CD14-positive monocyte (primary cell): Measurements from ENCODE around the gene NELFA. TPM values are rescaled to one million over a fixed set of nuclear protein-coding genes. Genes with fewer than 3 reads are reported as not detected.

Source experiments
- DNase-seq, 3 donors: peaks; one replicate each; pipeline ENCODE4 v3.0.0-alpha.2; 2011 to 2022
- H2AFZ ChIP-seq: 2 replicates; pipeline ENCODE4 v1.6.0; 2012; ENCODE audit warnings: mild to moderate bottlenecking, low read depth, low read length, inconsistent platforms; ENCODE audit not compliant: insufficient read depth, poor library complexity, severe bottlenecking
- H3K27ac ChIP-seq, 2 donors: 1 replicate in 1 of 2; 2 replicates in 1 of 2; pipeline ENCODE4 v1.5.1; 2012 to 2013; ENCODE audit warnings: low read length in 2 of 2, control low read depth in 1 of 2, inconsistent platforms in 1 of 2, low read depth in 1 of 2, mild to moderate bottlenecking in 1 of 2
- H3K27me3 ChIP-seq, 2 donors: one replicate each; pipeline versions ENCODE4 v1.6.0 to v1.6.1; 2011 to 2013; ENCODE audit warnings: low read length in 2 of 2; ENCODE audit not compliant: control insufficient read depth in 2 of 2, insufficient read depth in 2 of 2
- H3K36me3 ChIP-seq, 2 donors: replicated peaks in 1 of 2; 1 replicate in 1 of 2; 2 replicates in 1 of 2; pipeline versions ENCODE4 v1.5.1 to v1.6.1; 2012 to 2013; ENCODE audit warnings: low read length in 2 of 2, control low read depth in 1 of 2, inconsistent platforms in 1 of 2, mild to moderate bottlenecking in 1 of 2; ENCODE audit not compliant: insufficient read depth in 2 of 2, control insufficient read depth in 1 of 2
- H3K4me1 ChIP-seq, 2 donors: 1 replicate in 1 of 2; 2 replicates in 1 of 2; pipeline versions ENCODE4 v1.5.1 to v1.6.1; 2012 to 2013; ENCODE audit warnings: low read length in 2 of 2, control low read depth in 1 of 2, inconsistent platforms in 1 of 2, mild to moderate bottlenecking in 1 of 2, moderate library complexity in 1 of 2; ENCODE audit not compliant: insufficient read depth in 2 of 2, control insufficient read depth in 1 of 2
- H3K4me2 ChIP-seq: replicated peaks from 2 replicates; pipeline ENCODE3; 2012; ENCODE audit warnings: low read length, moderate library complexity, mild to moderate bottlenecking; ENCODE audit not compliant: poor library complexity, severe bottlenecking; ENCODE audit errors: extremely low read depth
- H3K4me3 ChIP-seq, 3 experiments: fragments of 200-600 bp in 1 of 3; sonication (generic) in 1 of 3; replicated peaks in 1 of 3; 1 replicate in 2 of 3; 2 replicates in 1 of 3; pipeline ENCODE4 v1.5.1; 2011 to 2013; ENCODE audit warnings: low read length in 3 of 3, mild to moderate bottlenecking in 3 of 3, control low read depth in 2 of 3, low read depth in 2 of 3, inconsistent platforms in 1 of 3, moderate library complexity in 1 of 3
- H3K79me2 ChIP-seq: 2 replicates; pipeline ENCODE4 v1.6.0; 2012; ENCODE audit warnings: mild to moderate bottlenecking, control low read depth, inconsistent platforms, low read length, moderate library complexity; ENCODE audit not compliant: insufficient read depth
- H3K9ac ChIP-seq: 2 replicates; pipeline ENCODE4 v1.6.0; 2017; ENCODE audit warnings: low read length, mild to moderate bottlenecking; ENCODE audit not compliant: insufficient read depth, poor library complexity, severe bottlenecking
- H3K9me3 ChIP-seq, 2 donors: replicated peaks in 1 of 2; 1 replicate in 1 of 2; 2 replicates in 1 of 2; pipeline versions ENCODE4 v1.5.1 to v1.6.1; 2012 to 2013; ENCODE audit warnings: low read length in 2 of 2, control low read depth in 1 of 2; ENCODE audit not compliant: control insufficient read depth in 1 of 2, insufficient read depth in 1 of 2
- H4K20me1 ChIP-seq: 2 replicates; pipeline ENCODE4 v1.6.0; 2012; ENCODE audit warnings: mild to moderate bottlenecking, low read length, control low read depth, moderate library complexity; ENCODE audit not compliant: insufficient read depth
- H3K27ac Mint-ChIP-seq, 7 donors: one replicate each; pipeline ENCODE4 v1.8.0; 2020; ENCODE audit warnings: mild to moderate bottlenecking in 7 of 7, mixed read lengths in 7 of 7, moderate library complexity in 6 of 7, inconsistent platforms in 2 of 7
- H3K27me3 Mint-ChIP-seq, 3 donors: one replicate each; pipeline ENCODE4 v1.8.0; 2021 to 2022; ENCODE audit warnings: low read depth in 3 of 3, mild to moderate bottlenecking in 3 of 3, mixed read lengths in 3 of 3, moderate library complexity in 3 of 3, inconsistent platforms in 1 of 3
- H3K36me3 Mint-ChIP-seq, 2 donors: one replicate each; pipeline ENCODE4 v1.8.0; 2020; ENCODE audit warnings: mixed read lengths in 2 of 2, inconsistent platforms in 1 of 2, mild to moderate bottlenecking in 1 of 2
- H3K4me1 Mint-ChIP-seq: one replicate; pipeline ENCODE4 v1.8.0; 2020; ENCODE audit warnings: mild to moderate bottlenecking, mixed read lengths
- H3K4me3 Mint-ChIP-seq, 2 donors: one replicate each; pipeline ENCODE4 v1.8.0; 2020; ENCODE audit warnings: mild to moderate bottlenecking in 2 of 2, mixed read lengths in 2 of 2, moderate library complexity in 1 of 2
- H3K9me3 Mint-ChIP-seq, 7 donors: one replicate each; pipeline ENCODE4 v1.8.0; 2020 to 2022; ENCODE audit warnings: mixed read lengths in 7 of 7, mild to moderate bottlenecking in 6 of 7, moderate library complexity in 6 of 7, inconsistent platforms in 2 of 7
- WGBS: methylation state at CpG from one replicate; pipeline ENCODE4 v1.1.5; 2013; ENCODE audit warnings: missing lambda C conversion rate; ENCODE audit not compliant: insufficient coverage; 5-methylcytosine and 5-hydroxymethylcytosine counted together
- intact Hi-C, 2 donors: fragments of 100-400 bp; cut with micrococcal nuclease; formaldehyde crosslinking; loops; one replicate each; pipeline versions ENCODE4 v1.15.0 to v1.15.1; 2023
- polyA plus RNA-seq, 3 donors: library from polyadenylated mRNA; depleted of rRNA in 1 of 3; unstranded in 2 of 3; stranded (reverse) in 1 of 3; fragments of 300-500 nt in 2 of 3; fragments of >200 nt in 1 of 3; fragmentation: Illumina TruSeq in 2 of 3; gene quantifications; 1 replicate in 2 of 3; 2 replicates in 1 of 3; pipeline ENCODE4 v1.2.3, GENCODE V29; 2012 to 2021
- TF ChIP-seq, protein P1 (sequence below): fragments of 200-600 bp; IDR thresholded peaks from one replicate; pipeline ENCODE4 v1.8.0; 2022; ENCODE audit warnings: antibody characterized with exemption, mild to moderate bottlenecking

Gene NELFA
- polyA plus RNA-seq, 3 donors = 10.0 to 22.1 (median 10.5) TPM

DNA sequence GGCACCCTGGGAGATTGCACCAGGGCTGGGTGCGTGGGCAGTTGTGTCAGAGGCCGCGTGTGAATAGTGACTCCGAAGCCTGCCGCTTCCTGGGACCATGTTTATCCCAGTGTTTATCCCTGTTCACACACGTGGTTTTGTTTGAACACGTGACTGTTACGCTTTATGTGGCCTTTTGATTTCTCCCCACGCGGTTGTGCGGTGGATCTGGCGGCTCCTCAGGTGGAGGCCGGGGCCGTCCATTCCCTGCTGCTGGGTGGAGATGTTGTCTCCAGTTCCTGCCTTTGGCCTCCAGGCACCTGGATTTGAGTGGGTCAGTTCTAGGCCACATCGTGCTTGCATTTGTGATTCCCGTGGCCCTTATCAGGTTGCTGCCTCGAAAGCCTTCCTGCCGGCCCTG is 35.1 kb downstream of the NELFA start:
- H3K27me3 Mint-ChIP-seq = peaks cover 0 to 4% (median 2%) of the 10 kb centered on the region in 3 donors
- 100% methylated on average over 18 of the region's 18 CpGs for WGBS

DNA sequence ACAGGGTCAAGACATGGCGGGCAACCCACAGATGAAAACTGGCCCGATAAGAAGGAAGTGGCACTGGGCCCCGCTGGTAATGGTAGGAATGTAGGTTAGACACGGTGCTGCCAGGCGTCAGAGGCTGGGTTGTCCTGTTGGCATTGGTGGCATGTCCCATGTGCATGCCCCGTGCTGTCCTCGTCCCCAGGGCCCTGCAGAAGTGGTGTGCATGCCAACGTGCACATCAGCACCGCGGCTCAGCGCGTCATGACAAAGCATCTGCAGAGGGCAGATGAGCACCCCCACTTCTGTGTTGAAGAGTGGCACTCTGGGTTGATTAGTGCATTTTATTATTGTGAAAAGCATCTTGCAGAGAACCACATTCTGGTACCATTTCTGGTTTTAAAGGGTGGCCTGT is 35.6 kb downstream of the NELFA start:
- Mint-ChIP-seq H3K36me3 (peaks cover 76 to 98% of the 10 kb centered on the region in 2 donors), H3K4me1 (no peaks in the 10 kb centered on the region), H3K4me3 (no peak overlapping the region), H3K27ac (peak overlapping the region in 2 of 7 donors; percentile 5 to 55), H3K27me3 (peaks cover 0 to 4% (median 2%) of the 10 kb centered on the region in 3 donors), H3K9me3 (no peaks in the 10 kb centered on the region)
- Histone ChIP-seq H3K4me2 (no peak overlapping the region), H3K27ac (no peak overlapping the region), H4K20me1 (no peaks in the 10 kb centered on the region), H3K36me3 (peaks cover 55 to 100% of the 10 kb centered on the region in 2 donors), H3K9ac (no peak overlapping the region), H2AFZ (no peak overlapping the region), H3K27me3 (no peaks in the 10 kb centered on the region), H3K9me3 (no peaks in the 10 kb centered on the region), H3K4me3 (no peak overlapping the region), H3K4me1 (no peaks in the 10 kb centered on the region), H3K79me2 (no peaks in the 10 kb centered on the region)
- intact Hi-C loops = no loop called here
- 96% methylated on average over 9 of the region's 12 CpGs for WGBS
- TF ChIP-seq, protein P1, sequence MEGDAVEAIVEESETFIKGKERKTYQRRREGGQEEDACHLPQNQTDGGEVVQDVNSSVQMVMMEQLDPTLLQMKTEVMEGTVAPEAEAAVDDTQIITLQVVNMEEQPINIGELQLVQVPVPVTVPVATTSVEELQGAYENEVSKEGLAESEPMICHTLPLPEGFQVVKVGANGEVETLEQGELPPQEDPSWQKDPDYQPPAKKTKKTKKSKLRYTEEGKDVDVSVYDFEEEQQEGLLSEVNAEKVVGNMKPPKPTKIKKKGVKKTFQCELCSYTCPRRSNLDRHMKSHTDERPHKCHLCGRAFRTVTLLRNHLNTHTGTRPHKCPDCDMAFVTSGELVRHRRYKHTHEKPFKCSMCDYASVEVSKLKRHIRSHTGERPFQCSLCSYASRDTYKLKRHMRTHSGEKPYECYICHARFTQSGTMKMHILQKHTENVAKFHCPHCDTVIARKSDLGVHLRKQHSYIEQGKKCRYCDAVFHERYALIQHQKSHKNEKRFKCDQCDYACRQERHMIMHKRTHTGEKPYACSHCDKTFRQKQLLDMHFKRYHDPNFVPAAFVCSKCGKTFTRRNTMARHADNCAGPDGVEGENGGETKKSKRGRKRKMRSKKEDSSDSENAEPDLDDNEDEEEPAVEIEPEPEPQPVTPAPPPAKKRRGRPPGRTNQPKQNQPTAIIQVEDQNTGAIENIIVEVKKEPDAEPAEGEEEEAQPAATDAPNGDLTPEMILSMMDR = no peak
- DNase-seq = no peak

More for the DNA sequence above, 35.1 kb downstream of the NELFA start:
- Histone ChIP-seq H3K36me3 (peaks cover 60 to 100% of the 10 kb centered on the region in 2 donors), H2AFZ (no peak overlapping the region), H3K4me3 (no peak overlapping the region), H3K79me2 (no peaks in the 10 kb centered on the region), H3K27me3 (no peaks in the 10 kb centered on the region), H3K27ac (no peak overlapping the region), H3K4me2 (no peak overlapping the region), H3K4me1 (no peaks in the 10 kb centered on the region), H3K9ac (no peak overlapping the region), H4K20me1 (no peaks in the 10 kb centered on the region), H3K9me3 (no peaks in the 10 kb centered on the region)
- TF ChIP-seq, protein P1 = no peak
- no peaks in the 10 kb centered on the region for H3K4me1 Mint-ChIP-seq
- no peaks in the 10 kb centered on the region for H3K9me3 Mint-ChIP-seq
- no peak overlapping the region for H3K4me3 Mint-ChIP-seq
- intact Hi-C loops = no loop called here
- peak overlapping the region in 1 of 7 donors; percentile 38 for H3K27ac Mint-ChIP-seq
- DNase-seq = no peak
- H3K36me3 Mint-ChIP-seq = peaks cover 76 to 98% of the 10 kb centered on the region in 2 donors
